ENCODE measurements around the gene ARR3.

DNA sequence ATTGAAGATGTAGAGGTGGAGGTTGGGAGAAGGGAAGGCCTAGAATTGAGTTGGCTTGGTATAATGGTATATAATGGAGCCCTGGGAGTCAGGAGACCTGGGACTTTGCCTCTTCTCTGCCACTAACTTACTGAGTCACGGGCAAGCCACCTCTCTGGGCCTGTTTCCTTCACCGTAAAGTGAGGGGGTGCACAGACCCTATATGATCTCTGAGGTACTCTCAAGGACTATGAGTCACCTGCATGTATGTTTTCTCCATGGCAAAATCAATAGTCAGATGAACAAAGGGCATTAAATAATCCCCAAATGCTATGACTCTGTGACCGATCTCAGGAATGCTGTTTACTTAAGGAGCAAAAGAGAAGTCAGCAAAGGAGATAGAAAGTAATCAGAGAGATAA, 13.2 kb upstream of the ARR3 start:
- no peak for TF ChIP-seq CTCF (IDR thresholded peaks at IDR 0.05; ENCODE audit: extremely low read depth in 1 of 2, insufficient read depth in 1 of 2, low read depth in 1 of 2, low read length in 2 of 2)
- no peak for TF ChIP-seq POLR2A (IDR thresholded peaks at IDR 0.05; ENCODE audit: low read depth, low read length)
- TF ChIP-seq POLR2AphosphoS5 (IDR thresholded peaks at IDR 0.05; ENCODE audit: insufficient read depth, low read depth, low read length): no peak
- TF ChIP-seq JUN (IDR thresholded peaks at IDR 0.05; ENCODE audit: borderline replicate concordance, insufficient read depth, insufficient read length, low read depth): no peak
- TF ChIP-seq EZH2 (IDR thresholded peaks at IDR 0.05; ENCODE audit: borderline replicate concordance, low read depth, low read length, severe bottlenecking): no peak
- TF ChIP-seq MAX (IDR thresholded peaks at IDR 0.05; ENCODE audit: insufficient read depth, insufficient read length): no peak
- TF ChIP-seq GATA2 (IDR thresholded peaks at IDR 0.05; ENCODE audit: insufficient read depth, insufficient read length, low read depth, low read length): no peak
- no peak for TF ChIP-seq FOS (IDR thresholded peaks at IDR 0.05; ENCODE audit: borderline replicate concordance, insufficient read depth, low read length)
- TF ChIP-seq MYC (IDR thresholded peaks at IDR 0.05; ENCODE audit: low read depth, low read length): no peak
